Pancreas (tissue), 10 donors: ENCODE measurements around the gene RNF149. TPM values are rescaled to one million over a fixed set of nuclear protein-coding genes. Genes with fewer than 3 reads are reported as not detected.

Experiments used
- ATAC-seq, 4 donors: fragments of 200-7000 bp; cut with Tn5 transposase; one replicate each; pipeline versions ENCODE4 v1.8.0 to v1.9.1; 2020; ENCODE audit warnings: mild to moderate bottlenecking in 4 of 4, moderate library complexity in 4 of 4
- DNase-seq, 6 donors: peaks; one replicate each; pipeline ENCODE4 v3.0.0-alpha.2; 2020
- FAIRE-seq: peaks from 2 replicates; lab custom pipeline; 2012; peaks lifted over from hg19 to GRCh38; lab: Jason Lieb, UNC
- H3K27ac ChIP-seq, 4 donors: fragments of 200-600 bp; sonication (generic); 1 replicate in 3 of 4; 2 replicates in 1 of 4; pipeline versions ENCODE4 v1.5.0 to v1.8.0; 2020
- H3K27me3 ChIP-seq, 4 donors: fragments of 200-600 bp; one replicate each; pipeline ENCODE4 v1.8.0; 2021
- H3K36me3 ChIP-seq, 3 donors: fragments of 200-600 bp; sonication (generic) in 1 of 3; one replicate each; pipeline versions ENCODE4 v1.5.0 to v1.8.0; 2020 to 2021
- H3K4me1 ChIP-seq, 3 donors: fragments of 200-600 bp; one replicate each; pipeline ENCODE4 v1.8.0; 2021
- H3K4me3 ChIP-seq, 4 donors: fragments of 200-600 bp; sonication (generic) in 2 of 4; one replicate each; pipeline versions ENCODE4 v1.5.0 to v1.8.0; 2020 to 2021
- H3K9me3 ChIP-seq, 4 donors: fragments of 200-600 bp; one replicate each; pipeline ENCODE4 v1.8.0; 2021
- CTCF ChIP-seq, 4 donors: fragments of 200-600 bp; sonication (generic) in 3 of 4; IDR thresholded peaks; one replicate each; pipeline versions ENCODE4 v1.5.0 to v1.8.0; 2021; ENCODE audit warnings: antibody characterized with exemption in 4 of 4
- WGBS, 2 donors: extraction: QIAGEN DNeasy Blood & Tissue Kit; methylation state at CpG; one replicate each; pipeline ENCODE4 v1.1.7; 2013; 5-methylcytosine and 5-hydroxymethylcytosine counted together
- intact Hi-C, 3 donors: fragments of 100-400 bp; cut with DNase I; formaldehyde crosslinking; loops; one replicate each; pipeline versions ENCODE4 v1.11.1 to v1.14.2; 2022
- microRNA-seq, 2 donors: library from miRNA; unstranded; fragments of <30 nt; microRNA quantifications; one replicate each; pipeline versions ENCODE4 to v1.1.0, GENCODE V29; 2019 to 2020
- polyA plus RNA-seq, 2 donors: library from polyadenylated mRNA; stranded (reverse); fragments of 200-250 nt; gene quantifications; one replicate each; pipeline ENCODE4 v1.2.3, GENCODE V29; 2013
- total RNA-seq, 6 donors: library from RNA; stranded (reverse); fragmentation: NEBNext Ultra II Directional in 4 of 6; extraction: Animal tissue kit (Norgen Biotek cat#: 25700) in 4 of 6; gene quantifications; one replicate each; pipeline versions ENCODE4 v1.2.1 to v1.2.4, GENCODE V29; 2021 to 2023
- donor health status: healthy with polysubstance abuse.
- donor health status: DM: no; HTN: no; CAD: no; lungs with moderate emphysema.
- donor health status: DM: no; HTN: no; CAD: no.
- donor health status: control.
- donor health status: control.
- donor health status: Bipolar disorder and iron deficiency.
- donor health status: DM: yes; HTN: yes; CAD: no.
- donor health status: DM: no; HTN: no; CAD: no.
- donor health status: DM: no; HTN: no; CAD: no.
- donor health status: DM: yes; HTN: yes; CAD: no.

The RNF149 gene
- total and polyA plus RNA-seq, 8 donors: 18.8 to 36.9 (median 25.3) TPM

DNA sequence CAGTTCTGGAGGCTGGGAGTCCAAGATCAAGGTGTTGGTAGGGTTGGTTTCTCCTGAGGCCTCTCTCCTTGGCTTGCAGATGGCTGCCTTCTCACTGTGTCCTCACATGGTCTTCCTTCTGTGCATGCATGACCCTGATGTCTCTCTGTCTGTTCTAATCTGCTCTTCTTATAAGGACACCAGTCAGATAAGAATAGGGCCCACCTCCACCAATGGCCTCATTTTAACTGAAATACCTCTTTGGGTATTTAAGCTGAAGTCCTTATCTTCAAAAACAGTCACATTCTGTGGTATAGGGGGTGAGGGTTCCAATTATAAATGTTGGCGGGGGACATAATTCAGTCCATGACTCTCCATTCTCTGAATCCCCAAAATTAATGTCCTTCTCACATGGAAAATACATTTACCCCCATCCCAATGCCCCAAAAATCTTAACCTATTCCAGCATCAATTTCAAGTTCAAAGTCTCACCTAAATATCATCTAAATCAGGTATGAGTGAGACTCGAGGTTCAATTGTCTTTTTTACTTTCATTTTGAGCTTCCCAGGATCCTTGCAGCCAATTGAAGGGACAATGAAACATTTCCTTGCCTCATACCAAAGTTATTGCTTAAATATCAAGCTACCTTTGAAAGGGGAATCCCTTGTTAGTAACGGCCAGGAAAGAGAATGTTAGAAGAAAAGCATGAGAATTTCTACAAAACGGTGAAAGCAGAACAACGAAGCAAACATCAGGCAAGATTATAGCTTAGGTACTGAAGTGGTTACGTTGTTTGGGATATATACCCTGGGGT lies 76.4 kb downstream of the RNF149 start:
- no peaks in the 10 kb centered on the region for H3K27me3 ChIP-seq

DNA sequence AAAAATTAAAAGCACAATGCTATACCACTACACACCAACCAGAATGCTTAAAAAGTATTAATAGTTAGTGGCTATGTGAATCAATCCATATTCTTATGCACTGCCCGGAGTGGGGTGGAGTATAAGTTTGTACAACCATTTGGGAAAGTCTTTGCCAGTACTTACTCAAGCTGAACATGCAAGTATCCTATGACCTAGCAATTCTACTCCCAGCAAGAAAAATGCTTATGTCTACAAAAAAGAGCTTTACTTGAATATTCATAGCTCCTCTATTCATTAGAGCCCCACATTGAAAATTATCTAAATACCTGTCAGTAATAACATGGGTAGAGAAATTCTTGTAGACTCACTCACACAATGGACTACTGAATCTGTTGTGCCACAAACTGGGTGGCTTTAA lies 77.3 kb downstream of the RNF149 start:
- H3K9me3 ChIP-seq: no peaks in the 10 kb centered on the region
- no peak overlapping the region for H3K4me3 ChIP-seq
- FAIRE-seq (no peak), DNase-seq (no peak), ATAC-seq (no peak)
- no peak for TF ChIP-seq CTCF (IDR thresholded peaks at IDR 0.05)
- no peaks in the 10 kb centered on the region for H3K36me3 ChIP-seq
- WGBS, 2 donors: 98 to 100% methylated on average over 1 of the region's 1 CpG
- H3K4me1 ChIP-seq: peaks cover 18 to 20% (median 19%) of the 10 kb centered on the region in 3 donors
- no peak overlapping the region for H3K27ac ChIP-seq
- no peaks in the 10 kb centered on the region for H3K27me3 ChIP-seq
- intact Hi-C loops: no loop called here

More for the DNA sequence above, 76.4 kb downstream of the RNF149 start:
- Histone ChIP-seq H3K36me3 (no peaks in the 10 kb centered on the region), H3K27ac (peak overlapping the region in 1 of 4 donors; percentile 96), H3K9me3 (no peaks in the 10 kb centered on the region), H3K4me3 (no peak overlapping the region), H3K4me1 (peaks cover 18 to 20% (median 19%) of the 10 kb centered on the region in 3 donors)
- WGBS, 2 donors: 86 to 89% methylated on average over 6 of the region's 6 CpGs
- intact Hi-C loops: no loop called here
- TF ChIP-seq CTCF (IDR thresholded peaks at IDR 0.05): no peak
- FAIRE-seq: no peak
- DNase-seq: no peak
- no peak for ATAC-seq

GRCh38 chr2:101230541-101231001 lies 77.9 kb downstream of the RNF149 start:
- Histone ChIP-seq H3K36me3 (no peaks in the 10 kb centered on the region), H3K4me3 (no peak overlapping the region), H3K27ac (no peak overlapping the region), H3K27me3 (no peaks in the 10 kb centered on the region), H3K4me1 (peaks cover 18 to 19% (median 18%) of the 10 kb centered on the region in 3 donors), H3K9me3 (no peaks in the 10 kb centered on the region)
- intact Hi-C loops: no loop called here
- WGBS, 2 donors: 81 to 91% methylated on average over 2 of the region's 2 CpGs
- peak in 1 of 4 donors; percentile 13 for ATAC-seq
- DNase-seq: no peak
- no peak for FAIRE-seq
- no peak for TF ChIP-seq CTCF (IDR thresholded peaks at IDR 0.05)

Small RNA genes within 50 kb of the gene (microRNA-seq; reads per million reads assigned to microRNA genes)
- gene MIR5696: 1.2 to 3.1 reads per million in 2 donors

Other genes starting within 250 kb of the RNF149 start
- gene TBC1D8, start 157.3 kb downstream of the RNF149 start, total RNA-seq: 10 to 100 TPM; 21.3 to 43.2 (median 31.1) TPM
- 10 to 100 TPM; 37.1 to 46.2 TPM for gene TBC1D8, start 157.3 kb downstream of the RNF149 start, polyA plus RNA-seq
- gene CNOT11, start 55.8 kb downstream of the RNF149 start, total RNA-seq: 10 to 100 TPM; 15.4 to 25.4 (median 17.6) TPM
- gene CNOT11, start 55.8 kb downstream of the RNF149 start, polyA plus RNA-seq: 10 to 100 TPM; 10.2 to 20.3 TPM
- under 1 TPM in 2 of 6 donors, not detected in 4; 0.12 to 0.19 TPM for gene CREG2, start 78.8 kb upstream of the RNF149 start, total RNA-seq
- under 1 TPM in 1 of 2 donors, not detected in 1; 0.05 TPM for gene CREG2, start 78.8 kb upstream of the RNF149 start, polyA plus RNA-seq
- under 1 TPM in 2 of 6 donors, not detected in 4; 0.28 to 0.52 TPM for gene RFX8, start 166.4 kb upstream of the RNF149 start, total RNA-seq
- under 1 TPM; 0.15 to 0.40 TPM for gene RFX8, start 166.4 kb upstream of the RNF149 start, polyA plus RNA-seq